ENCODE measurements around the gene UTP14A. TPM values are rescaled to one million over a fixed set of nuclear protein-coding genes. Genes with fewer than 3 reads are reported as not detected.
A peak's percentile ranks its signal among the peaks of the same experiment; 100 is the strongest.
"Not testable (repeated sequence)": the region's sequence is repeated elsewhere in the genome, so short reads cannot be mapped to it uniquely, and the experiment has no call there.

UTP14A gene
- 9.8 TPM for total RNA-seq (ENCODE audit: unreplicated experiment)
- long read RNA-seq, transcript UTP14A-201 (15 exons, 2,488 nt), result major isoform, 5 of 7 reads
- long read RNA-seq, partial matches to known transcripts, result 2 of 7 reads
- long read RNA-seq, other reads (novel, unspliced or antisense), result 0 of 7 reads

- H3K36me3 Mint-ChIP-seq (ENCODE audit: unreplicated experiment), result no peaks in the 10 kb centered on the region
- TF ChIP-seq CTCF (IDR thresholded peaks at IDR 0.05; ENCODE audit: partially characterized antibody, unreplicated experiment), result no peak
- H3K4me1 Mint-ChIP-seq (ENCODE audit: low read depth, unreplicated experiment), result no peaks in the 10 kb centered on the region
- H3K9me3 Mint-ChIP-seq (ENCODE audit: unreplicated experiment), result no peaks in the 10 kb centered on the region
- H3K27ac Mint-ChIP-seq (ENCODE audit: unreplicated experiment), result peak within 1 kb of the TSS; percentile 86
- DNase-seq, result peak; percentile 76
- no peaks in the 10 kb centered on the region for H3K27me3 Mint-ChIP-seq (ENCODE audit: unreplicated experiment)
- H3K4me3 Mint-ChIP-seq (ENCODE audit: unreplicated experiment), result peak within 1 kb of the TSS; percentile 96
Measured at GRCh38 chrX:129905787-129906580, at the start of gene UTP14A. TSS of gene UTP14A (plus strand) at chrX:129906164. CDS start at chrX:129906211, 47 bp downstream.

- H3K4me1 Mint-ChIP-seq (ENCODE audit: low read depth, unreplicated experiment); H3K4me3 Mint-ChIP-seq (ENCODE audit: unreplicated experiment); H3K36me3 Mint-ChIP-seq (ENCODE audit: unreplicated experiment); H3K27ac Mint-ChIP-seq (ENCODE audit: unreplicated experiment); H3K27me3 Mint-ChIP-seq (ENCODE audit: unreplicated experiment); DNase-seq; H3K9me3 Mint-ChIP-seq (ENCODE audit: unreplicated experiment): not testable (repeated sequence)
Measured at GRCh38 chrX:129859134-129859533, 46.8 kb upstream of the UTP14A start.

- H3K27ac Mint-ChIP-seq (ENCODE audit: unreplicated experiment); H3K36me3 Mint-ChIP-seq (ENCODE audit: unreplicated experiment); H3K4me3 Mint-ChIP-seq (ENCODE audit: unreplicated experiment); H3K9me3 Mint-ChIP-seq (ENCODE audit: unreplicated experiment); H3K27me3 Mint-ChIP-seq (ENCODE audit: unreplicated experiment); H3K4me1 Mint-ChIP-seq (ENCODE audit: low read depth, unreplicated experiment); DNase-seq: not testable (repeated sequence)
Measured at GRCh38 chrX:129866321-129866720, 39.6 kb upstream of the UTP14A start.

GRCh38 chrX:129872524-129872923 lies 33.4 kb upstream of the UTP14A start:
- Mint-ChIP-seq H3K36me3 (ENCODE audit: unreplicated experiment) (no peaks in the 10 kb centered on the region), H3K27me3 (ENCODE audit: unreplicated experiment) (no peaks in the 10 kb centered on the region), H3K9me3 (ENCODE audit: unreplicated experiment) (no peaks in the 10 kb centered on the region), H3K4me3 (ENCODE audit: unreplicated experiment) (no peak overlapping the region), H3K27ac (ENCODE audit: unreplicated experiment) (no peak overlapping the region), H3K4me1 (ENCODE audit: low read depth, unreplicated experiment) (no peaks in the 10 kb centered on the region)
- DNase-seq, result no peak
- TF ChIP-seq CTCF (IDR thresholded peaks at IDR 0.05; ENCODE audit: partially characterized antibody, unreplicated experiment), result no peak

GRCh38 chrX:129875669-129876068 lies 30.3 kb upstream of the UTP14A start:
- no peak for TF ChIP-seq CTCF (IDR thresholded peaks at IDR 0.05; ENCODE audit: partially characterized antibody, unreplicated experiment)
- Mint-ChIP-seq H3K9me3 (ENCODE audit: unreplicated experiment) (no peaks in the 10 kb centered on the region), H3K27ac (ENCODE audit: unreplicated experiment) (no peak overlapping the region), H3K4me3 (ENCODE audit: unreplicated experiment) (no peak overlapping the region), H3K36me3 (ENCODE audit: unreplicated experiment) (no peaks in the 10 kb centered on the region), H3K4me1 (ENCODE audit: low read depth, unreplicated experiment) (no peaks in the 10 kb centered on the region), H3K27me3 (ENCODE audit: unreplicated experiment) (no peaks in the 10 kb centered on the region)
- DNase-seq, result no peak

- Mint-ChIP-seq H3K9me3 (ENCODE audit: unreplicated experiment) (no peaks in the 10 kb centered on the region), H3K36me3 (ENCODE audit: unreplicated experiment) (no peaks in the 10 kb centered on the region), H3K4me1 (ENCODE audit: low read depth, unreplicated experiment) (no peaks in the 10 kb centered on the region), H3K4me3 (ENCODE audit: unreplicated experiment) (no peak overlapping the region), H3K27me3 (ENCODE audit: unreplicated experiment) (no peaks in the 10 kb centered on the region), H3K27ac (ENCODE audit: unreplicated experiment) (no peak overlapping the region)
- no peak for DNase-seq
- TF ChIP-seq CTCF (IDR thresholded peaks at IDR 0.05; ENCODE audit: partially characterized antibody, unreplicated experiment), result no peak
Measured at GRCh38 chrX:129876771-129877305, 29.1 kb upstream of the UTP14A start.
